ENCODE results near the gene DOCK10.
"Not testable (repeated sequence)": the region's sequence is repeated elsewhere in the genome, so short reads cannot be mapped to it uniquely, and the experiment has no call there.

Gene DOCK10

DNA sequence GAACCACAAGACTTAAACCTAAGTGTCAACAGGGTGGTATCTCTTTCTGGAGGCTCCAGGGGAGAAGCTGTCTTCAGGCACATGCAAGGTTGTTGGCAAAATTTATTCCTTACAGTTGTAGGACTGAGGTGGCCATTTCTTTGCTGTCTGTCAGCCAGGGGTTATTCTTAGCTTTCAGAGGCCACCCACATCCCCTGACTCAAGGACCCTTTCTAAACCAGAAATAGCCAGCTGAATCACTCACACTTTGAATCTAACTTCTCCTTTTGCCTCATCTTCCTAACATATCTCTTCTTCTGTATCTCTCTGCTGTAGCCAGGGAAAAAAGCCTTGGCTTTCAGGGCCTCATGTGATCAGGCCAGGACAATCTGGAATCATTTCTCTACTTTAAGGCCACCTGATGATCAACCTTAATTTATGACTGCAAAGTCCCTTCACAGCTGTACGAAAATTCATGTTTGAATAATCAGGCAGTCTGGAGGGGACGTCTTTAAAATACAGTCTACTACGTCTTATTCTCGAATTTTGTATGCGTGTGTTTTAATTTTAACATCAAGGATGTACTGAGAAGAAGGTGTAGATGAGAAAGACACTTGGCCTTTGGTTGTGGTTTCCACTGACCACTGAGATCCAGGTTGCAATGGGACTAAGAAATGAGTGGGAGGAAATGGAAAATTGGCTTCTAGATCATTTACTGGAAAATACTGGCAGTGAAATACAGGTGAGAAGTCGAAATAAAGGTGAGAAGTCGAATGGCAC, 90.4 kb downstream of the DOCK10 start:
- peaks cover 37% of the 10 kb centered on the region for H3K4me1 ChIP-seq (ENCODE audit: control insufficient read depth, insufficient read depth, low read length, poor library complexity, severe bottlenecking)

DNA sequence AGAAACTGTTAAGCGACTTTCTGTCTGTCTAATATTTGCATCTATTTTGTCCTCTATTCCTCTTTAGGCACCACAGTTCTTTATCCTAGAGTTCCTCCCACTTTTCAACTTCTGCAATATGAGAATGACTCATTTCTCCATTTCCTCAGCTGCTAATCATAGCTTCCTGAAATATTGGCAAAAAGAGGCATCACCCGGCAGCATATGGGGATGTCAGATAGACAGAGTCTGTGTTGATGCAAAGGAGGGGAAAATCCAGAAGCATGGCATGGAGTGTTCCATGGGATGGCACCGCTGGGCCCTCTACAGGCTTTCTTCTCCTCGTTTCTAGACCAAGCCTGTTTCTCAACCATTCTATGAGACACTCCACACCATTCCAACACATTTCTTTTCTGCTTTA, 93.4 kb downstream of the DOCK10 start:
- H3K9me3 ChIP-seq (ENCODE audit: control insufficient read depth, low read length): no peaks in the 10 kb centered on the region
- no peaks in the 10 kb centered on the region for H3K27me3 ChIP-seq (replicated peaks; ENCODE audit: control insufficient read depth, insufficient read depth, low read length, poor library complexity, severe bottlenecking)
- no peak overlapping the region for H3K27ac ChIP-seq (ENCODE audit: insufficient read depth, low read length, poor library complexity, severe bottlenecking)
- DNase-seq: no peak
- peaks cover 35% of the 10 kb centered on the region for H3K4me1 ChIP-seq (ENCODE audit: control insufficient read depth, insufficient read depth, low read length, poor library complexity, severe bottlenecking)
- peaks cover 5% of the 10 kb centered on the region for H3K36me3 ChIP-seq (ENCODE audit: control insufficient read depth, insufficient read depth, low read length)
- no peak overlapping the region for H3K4me3 ChIP-seq (ENCODE audit: insufficient read depth, low read depth, low read length, poor library complexity, severe bottlenecking)

More for the DNA sequence above, 90.4 kb downstream of the DOCK10 start:
- Histone ChIP-seq H3K27me3 (replicated peaks; ENCODE audit: control insufficient read depth, insufficient read depth, low read length, poor library complexity, severe bottlenecking) (no peaks in the 10 kb centered on the region), H3K27ac (ENCODE audit: insufficient read depth, low read length, poor library complexity, severe bottlenecking) (no peak overlapping the region), H3K4me3 (ENCODE audit: insufficient read depth, low read depth, low read length, poor library complexity, severe bottlenecking) (no peak overlapping the region), H3K36me3 (ENCODE audit: control insufficient read depth, insufficient read depth, low read length) (peaks cover 5% of the 10 kb centered on the region), H3K9me3 (ENCODE audit: control insufficient read depth, low read length) (no peaks in the 10 kb centered on the region)
- DNase-seq: no peak

DNA sequence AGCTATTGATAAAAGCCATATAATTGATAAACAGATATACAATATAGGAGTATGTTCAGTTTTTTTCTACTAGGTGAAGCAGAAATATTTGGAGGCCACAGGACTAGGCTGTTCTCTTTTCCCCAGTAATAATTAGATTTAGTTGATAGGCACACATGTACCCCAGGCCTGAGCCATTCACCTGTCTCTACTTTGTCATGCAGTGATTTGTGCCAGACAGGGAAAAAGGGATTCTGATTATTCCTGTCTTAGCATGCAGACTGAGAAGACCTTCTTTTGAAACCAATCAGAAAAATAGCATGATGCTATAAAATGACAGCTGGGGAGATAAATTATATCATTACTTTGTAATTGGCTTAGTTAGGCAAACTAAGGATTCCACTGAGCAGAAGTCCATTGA, 94.3 kb downstream of the DOCK10 start:
- Histone ChIP-seq H3K4me3 (ENCODE audit: insufficient read depth, low read depth, low read length, poor library complexity, severe bottlenecking) (no peak overlapping the region), H3K4me1 (ENCODE audit: control insufficient read depth, insufficient read depth, low read length, poor library complexity, severe bottlenecking) (peaks cover 27% of the 10 kb centered on the region), H3K27ac (ENCODE audit: insufficient read depth, low read length, poor library complexity, severe bottlenecking) (peak overlapping the region; percentile 82), H3K27me3 (replicated peaks; ENCODE audit: control insufficient read depth, insufficient read depth, low read length, poor library complexity, severe bottlenecking) (no peaks in the 10 kb centered on the region), H3K9me3 (ENCODE audit: control insufficient read depth, low read length) (no peaks in the 10 kb centered on the region), H3K36me3 (ENCODE audit: control insufficient read depth, insufficient read depth, low read length) (peaks cover 5% of the 10 kb centered on the region)
- DNase-seq: no peak

DNA sequence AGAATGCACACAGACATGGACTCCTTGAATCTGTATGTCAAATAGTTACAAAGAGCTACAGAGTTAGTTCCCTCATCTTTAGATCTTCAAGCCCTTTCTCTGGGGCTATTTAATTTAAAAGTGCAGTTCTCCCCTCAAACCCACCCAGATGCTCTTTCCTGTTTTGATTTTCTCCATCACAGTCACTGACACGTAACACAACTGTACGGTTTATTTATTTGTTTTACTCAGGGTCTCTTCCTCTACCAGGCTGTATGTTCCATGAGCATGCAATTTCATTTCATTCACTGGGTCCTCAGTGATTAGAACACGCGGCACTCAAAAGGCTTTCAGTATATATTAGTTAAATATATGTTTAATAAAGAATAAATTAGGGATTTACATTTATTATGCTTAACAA, 94.7 kb downstream of the DOCK10 start:
- no peak overlapping the region for H3K4me3 ChIP-seq (ENCODE audit: insufficient read depth, low read depth, low read length, poor library complexity, severe bottlenecking)
- peaks cover 24% of the 10 kb centered on the region for H3K4me1 ChIP-seq (ENCODE audit: control insufficient read depth, insufficient read depth, low read length, poor library complexity, severe bottlenecking)
- H3K36me3 ChIP-seq (ENCODE audit: control insufficient read depth, insufficient read depth, low read length): peaks cover 5% of the 10 kb centered on the region
- DNase-seq: no peak
- no peaks in the 10 kb centered on the region for H3K9me3 ChIP-seq (ENCODE audit: control insufficient read depth, low read length)
- H3K27ac ChIP-seq (ENCODE audit: insufficient read depth, low read length, poor library complexity, severe bottlenecking): peak overlapping the region; percentile 82
- no peaks in the 10 kb centered on the region for H3K27me3 ChIP-seq (replicated peaks; ENCODE audit: control insufficient read depth, insufficient read depth, low read length, poor library complexity, severe bottlenecking)

DNA sequence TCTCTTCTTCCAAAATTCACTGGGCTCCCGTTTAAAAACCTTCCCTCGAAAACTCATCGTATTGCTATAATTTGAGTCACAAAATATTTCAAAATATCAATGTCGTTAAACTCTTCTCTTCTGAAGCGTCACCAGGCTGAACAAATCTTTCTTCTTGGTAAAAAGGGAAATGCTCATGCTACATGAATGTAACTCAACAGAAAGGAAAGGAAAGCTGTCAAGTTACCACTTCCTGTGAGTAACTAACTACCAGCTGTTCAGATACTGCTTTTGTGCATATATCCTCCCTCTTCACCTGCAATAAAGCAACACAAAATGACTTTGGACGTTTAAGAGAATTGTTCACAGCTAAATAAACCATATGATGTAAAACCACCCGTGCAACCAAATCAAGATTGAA, 95.4 kb downstream of the DOCK10 start:
- Histone ChIP-seq H3K4me1 (ENCODE audit: control insufficient read depth, insufficient read depth, low read length, poor library complexity, severe bottlenecking) (peaks cover 29% of the 10 kb centered on the region), H3K27me3 (replicated peaks; ENCODE audit: control insufficient read depth, insufficient read depth, low read length, poor library complexity, severe bottlenecking) (no peaks in the 10 kb centered on the region), H3K4me3 (ENCODE audit: insufficient read depth, low read depth, low read length, poor library complexity, severe bottlenecking) (peak overlapping the region; percentile 57), H3K36me3 (ENCODE audit: control insufficient read depth, insufficient read depth, low read length) (peaks cover 5% of the 10 kb centered on the region), H3K27ac (ENCODE audit: insufficient read depth, low read length, poor library complexity, severe bottlenecking) (peak overlapping the region; percentile 82), H3K9me3 (ENCODE audit: control insufficient read depth, low read length) (no peaks in the 10 kb centered on the region)
- no peak for DNase-seq

DNA sequence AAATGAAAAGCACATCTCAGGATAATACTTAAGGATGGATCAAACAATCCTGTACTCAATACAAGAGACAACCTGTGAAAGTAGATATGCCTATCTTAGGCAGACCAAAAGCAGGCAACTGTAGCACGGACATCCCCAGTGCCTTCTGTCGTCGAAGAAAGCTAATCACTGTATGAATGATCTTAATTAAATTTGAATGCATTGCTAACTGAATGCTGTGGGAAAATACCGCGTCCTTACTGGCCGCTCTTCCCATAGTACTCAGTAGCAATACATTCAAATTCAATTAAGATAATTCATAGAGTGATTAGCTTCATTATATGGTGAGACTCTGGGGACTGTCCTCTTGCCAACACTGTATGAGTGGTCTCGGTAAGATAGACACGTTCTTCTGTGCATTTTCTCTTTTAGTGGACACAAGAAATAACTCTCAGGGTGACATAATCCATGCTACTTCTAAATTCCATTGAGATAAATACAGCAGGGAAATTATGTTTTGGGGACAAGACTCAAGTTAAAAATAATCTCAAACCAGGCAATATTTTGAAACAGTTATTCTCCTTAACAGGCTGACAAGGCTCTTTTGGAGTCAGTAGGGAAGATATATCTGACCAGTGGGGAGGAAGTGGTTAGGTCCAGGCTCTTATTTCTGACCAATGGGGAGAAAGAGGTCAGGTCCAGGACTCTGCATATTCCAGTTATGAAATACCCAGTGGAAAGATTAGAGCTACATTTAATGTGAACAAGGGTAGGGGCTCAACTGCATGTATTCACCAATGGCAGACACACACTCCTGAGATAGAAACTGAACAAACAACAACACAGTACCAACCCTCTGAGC, 97.3 kb downstream of the DOCK10 start:
- peak overlapping the region; percentile 57 for H3K4me3 ChIP-seq (ENCODE audit: insufficient read depth, low read depth, low read length, poor library complexity, severe bottlenecking)
- H3K9me3 ChIP-seq (ENCODE audit: control insufficient read depth, low read length): no peaks in the 10 kb centered on the region
- H3K36me3 ChIP-seq (ENCODE audit: control insufficient read depth, insufficient read depth, low read length): peaks cover 5% of the 10 kb centered on the region
- H3K27ac ChIP-seq (ENCODE audit: insufficient read depth, low read length, poor library complexity, severe bottlenecking): peak overlapping the region; percentile 82
- H3K4me1 ChIP-seq (ENCODE audit: control insufficient read depth, insufficient read depth, low read length, poor library complexity, severe bottlenecking): peaks cover 34% of the 10 kb centered on the region
- no peaks in the 10 kb centered on the region for H3K27me3 ChIP-seq (replicated peaks; ENCODE audit: control insufficient read depth, insufficient read depth, low read length, poor library complexity, severe bottlenecking)
- DNase-seq: no peak

DNA sequence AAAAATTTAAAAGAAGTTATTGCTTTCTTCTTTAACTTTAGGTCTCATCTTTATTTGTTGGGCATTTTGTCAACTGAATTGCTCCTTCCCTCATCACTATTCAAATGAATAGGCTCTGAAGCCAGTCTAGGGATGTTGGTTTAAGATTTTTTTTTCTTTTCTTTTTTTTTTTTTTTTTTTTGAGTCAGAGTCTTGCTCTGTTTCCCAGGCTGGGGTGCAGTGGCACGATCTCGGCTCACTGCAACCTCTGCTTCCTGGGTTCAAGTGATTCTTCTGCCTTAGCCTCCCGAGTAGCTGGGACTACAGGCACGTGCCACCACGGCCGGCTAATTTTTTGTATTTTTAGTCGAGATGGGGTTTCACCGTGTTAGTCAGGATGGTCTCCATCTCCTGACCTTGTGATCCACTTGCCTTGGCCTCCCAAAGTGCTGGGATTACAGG, 98.6 kb downstream of the DOCK10 start:
- not testable (repeated sequence) for H3K9me3 ChIP-seq (ENCODE audit: control insufficient read depth, low read length); H3K27me3 ChIP-seq (replicated peaks; ENCODE audit: control insufficient read depth, insufficient read depth, low read length, poor library complexity, severe bottlenecking); H3K36me3 ChIP-seq (ENCODE audit: control insufficient read depth, insufficient read depth, low read length); DNase-seq
- peak overlapping the region; percentile 57 for H3K4me3 ChIP-seq (ENCODE audit: insufficient read depth, low read depth, low read length, poor library complexity, severe bottlenecking)
- peaks cover 38% of the 10 kb centered on the region for H3K4me1 ChIP-seq (ENCODE audit: control insufficient read depth, insufficient read depth, low read length, poor library complexity, severe bottlenecking)
- peak overlapping the region; percentile 82 for H3K27ac ChIP-seq (ENCODE audit: insufficient read depth, low read length, poor library complexity, severe bottlenecking)

DNA sequence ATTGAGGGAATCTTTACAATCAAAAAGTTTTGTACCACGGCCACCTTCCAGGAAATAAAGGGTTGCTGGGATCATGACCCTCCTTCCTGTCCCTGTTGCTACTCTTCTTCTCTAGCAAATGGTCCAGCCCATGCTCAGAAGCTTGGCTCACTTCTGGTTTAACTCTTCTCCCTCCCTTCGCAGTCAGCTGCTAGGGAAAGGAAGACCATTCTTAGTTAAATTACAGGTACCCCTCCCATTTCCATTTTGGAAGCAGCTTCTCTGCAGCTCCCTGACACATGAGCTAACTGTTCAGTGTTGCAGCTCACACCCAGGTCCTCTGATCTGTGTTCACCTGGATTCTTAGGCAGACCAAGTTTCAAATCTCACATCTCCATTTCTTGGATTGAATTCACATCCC, 100.3 kb downstream of the DOCK10 start:
- Histone ChIP-seq H3K27ac (ENCODE audit: insufficient read depth, low read length, poor library complexity, severe bottlenecking) (no peak overlapping the region), H3K9me3 (ENCODE audit: control insufficient read depth, low read length) (no peaks in the 10 kb centered on the region), H3K4me3 (ENCODE audit: insufficient read depth, low read depth, low read length, poor library complexity, severe bottlenecking) (no peak overlapping the region), H3K4me1 (ENCODE audit: control insufficient read depth, insufficient read depth, low read length, poor library complexity, severe bottlenecking) (peaks cover 30% of the 10 kb centered on the region), H3K27me3 (replicated peaks; ENCODE audit: control insufficient read depth, insufficient read depth, low read length, poor library complexity, severe bottlenecking) (no peaks in the 10 kb centered on the region), H3K36me3 (ENCODE audit: control insufficient read depth, insufficient read depth, low read length) (no peaks in the 10 kb centered on the region)
- no peak for DNase-seq

DNA sequence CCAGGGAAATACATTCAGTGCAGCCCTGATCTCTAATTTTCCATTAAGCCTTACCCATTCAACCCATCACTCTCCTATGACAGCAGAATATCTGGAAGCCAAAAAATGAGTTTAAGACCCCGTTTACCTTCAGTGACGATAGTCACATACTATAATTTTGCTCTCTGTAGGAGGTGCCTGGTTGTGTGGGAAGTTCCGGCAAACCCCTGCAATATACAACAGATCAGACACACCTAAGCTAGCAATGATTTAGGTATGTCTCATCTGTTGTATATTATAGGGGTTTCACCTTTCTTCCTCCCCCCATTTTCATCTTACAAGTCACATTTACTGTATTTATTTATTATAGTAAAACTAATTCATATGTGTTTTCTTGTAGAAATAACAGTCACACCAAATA, 101.7 kb downstream of the DOCK10 start:
- no peak overlapping the region for H3K27ac ChIP-seq (ENCODE audit: insufficient read depth, low read length, poor library complexity, severe bottlenecking)
- no peak for DNase-seq
- no peak overlapping the region for H3K4me3 ChIP-seq (ENCODE audit: insufficient read depth, low read depth, low read length, poor library complexity, severe bottlenecking)
- peaks cover 34% of the 10 kb centered on the region for H3K4me1 ChIP-seq (ENCODE audit: control insufficient read depth, insufficient read depth, low read length, poor library complexity, severe bottlenecking)
- H3K36me3 ChIP-seq (ENCODE audit: control insufficient read depth, insufficient read depth, low read length): no peaks in the 10 kb centered on the region
- H3K9me3 ChIP-seq (ENCODE audit: control insufficient read depth, low read length): no peaks in the 10 kb centered on the region
- H3K27me3 ChIP-seq (replicated peaks; ENCODE audit: control insufficient read depth, insufficient read depth, low read length, poor library complexity, severe bottlenecking): no peaks in the 10 kb centered on the region

DNA sequence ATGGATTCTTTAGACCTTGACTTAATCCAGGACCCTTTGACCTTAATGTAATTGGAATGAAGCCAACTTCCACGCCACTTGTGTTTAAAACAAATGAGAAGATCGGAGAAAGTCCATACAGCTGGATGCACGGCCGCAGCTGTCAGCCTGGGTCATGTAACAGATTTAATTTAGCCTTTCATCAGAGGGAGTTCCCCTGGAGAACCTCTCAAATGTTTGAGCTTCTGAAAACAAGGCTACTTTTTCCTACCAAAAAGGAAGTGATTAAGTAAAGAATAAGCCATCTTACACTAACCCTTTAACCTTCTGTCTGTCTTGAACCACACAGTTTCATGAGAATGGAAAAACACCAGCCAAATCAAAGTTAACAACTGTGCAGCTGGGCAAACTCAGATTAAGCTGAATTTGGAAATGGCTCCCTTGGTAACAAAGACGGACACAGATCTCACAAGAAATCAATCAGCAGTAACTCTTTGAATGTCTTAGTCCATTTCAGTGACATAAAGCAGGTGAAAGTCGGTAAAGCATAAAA, 103.6 kb downstream of the DOCK10 start:
- no peak for DNase-seq
- Histone ChIP-seq H3K4me1 (ENCODE audit: control insufficient read depth, insufficient read depth, low read length, poor library complexity, severe bottlenecking) (peaks cover 34% of the 10 kb centered on the region), H3K36me3 (ENCODE audit: control insufficient read depth, insufficient read depth, low read length) (no peaks in the 10 kb centered on the region), H3K9me3 (ENCODE audit: control insufficient read depth, low read length) (no peaks in the 10 kb centered on the region), H3K4me3 (ENCODE audit: insufficient read depth, low read depth, low read length, poor library complexity, severe bottlenecking) (no peak overlapping the region), H3K27me3 (replicated peaks; ENCODE audit: control insufficient read depth, insufficient read depth, low read length, poor library complexity, severe bottlenecking) (no peaks in the 10 kb centered on the region), H3K27ac (ENCODE audit: insufficient read depth, low read length, poor library complexity, severe bottlenecking) (peak overlapping the region; percentile 51)
